Neural cell (in vitro differentiated cells): ENCODE measurements around the gene NDUFS5. TPM values are rescaled to one million over a fixed set of nuclear protein-coding genes. Genes with fewer than 3 reads are reported as not detected.

ENCODE experiments used
- H2AFZ ChIP-seq: fragments of 200-600, 300-800 bp; sonication (generic), shearing (Covaris generic); 2 replicates; pipeline ENCODE4 v1.6.0; 2014; ENCODE audit warnings: low read depth, mild to moderate bottlenecking, antibody characterized with exemption, low read length, moderate library complexity
- H3F3A ChIP-seq: fragments of 200-600 bp; shearing (Covaris generic); 2 replicates; pipeline ENCODE4 v1.6.1; 2016; ENCODE audit warnings: mild to moderate bottlenecking, moderate library complexity, mixed read lengths, antibody characterized with exemption, low read length; ENCODE audit not compliant: insufficient read depth, poor library complexity, severe bottlenecking
- H3K27ac ChIP-seq: fragments of 200-600, 300-800 bp; sonication (generic), shearing (Covaris generic); 2 replicates; pipeline ENCODE4 v1.5.1; 2014; ENCODE audit warnings: mild to moderate bottlenecking, low read length, moderate library complexity
- H3K27me3 ChIP-seq: fragments of 300-800, 200-600 bp; sonication (generic), shearing (Covaris generic); 2 replicates; pipeline ENCODE4 v1.6.0; 2014; ENCODE audit warnings: mild to moderate bottlenecking, low read depth, low read length, moderate library complexity; ENCODE audit not compliant: insufficient read depth
- H3K36me3 ChIP-seq: fragments of 300-800, 200-600 bp; sonication (generic), shearing (Covaris generic); 2 replicates; pipeline ENCODE4 v1.5.1; 2014; ENCODE audit warnings: mild to moderate bottlenecking, antibody characterized with exemption, low read length, moderate library complexity; ENCODE audit not compliant: insufficient read depth
- H3K4me2 ChIP-seq: fragments of 300-800, 200-600 bp; sonication (generic), shearing (Covaris generic); 2 replicates; pipeline ENCODE4 v1.6.0; 2014; ENCODE audit warnings: mild to moderate bottlenecking, low read length
- H3K4me3 ChIP-seq: fragments of 300-800, 200-600 bp; sonication (generic), shearing (Covaris generic); 2 replicates; pipeline ENCODE4 v1.5.1; 2014; ENCODE audit warnings: mild to moderate bottlenecking, low read length, moderate library complexity
- H3K79me2 ChIP-seq: fragments of 200-600 bp; shearing (Covaris generic); replicated peaks from 2 replicates; pipeline ENCODE4 v1.6.0; 2014; ENCODE audit warnings: mild to moderate bottlenecking, low read length, moderate library complexity; ENCODE audit not compliant: insufficient read depth
- H3K9ac ChIP-seq: fragments of 300-800, 200-600 bp; sonication (generic), shearing (Covaris generic); 2 replicates; pipeline ENCODE4 v1.6.1; 2016; ENCODE audit warnings: mild to moderate bottlenecking, low read length, mixed read lengths
- H3K9me2 ChIP-seq: fragments of 200-600 bp; shearing (Covaris generic); 2 replicates; pipeline ENCODE4 v1.6.1; 2016; ENCODE audit warnings: mild to moderate bottlenecking, low read length, mixed read lengths; ENCODE audit not compliant: insufficient read depth
- H3K9me3 ChIP-seq: fragments of 200-600, 300-800 bp; sonication (generic), shearing (Covaris generic); 2 replicates; pipeline ENCODE4 v1.6.1; 2016; ENCODE audit warnings: mild to moderate bottlenecking, mixed run types, low read length, moderate library complexity, mixed read lengths
- H4K20me1 ChIP-seq: fragments of 200-600 bp; shearing (Covaris generic); 2 replicates; pipeline ENCODE4 v1.6.1; 2016; ENCODE audit warnings: mild to moderate bottlenecking, mixed run types; ENCODE audit not compliant: insufficient read depth
- EP300 ChIP-seq: fragments of 450-650 bp; conservative IDR thresholded peaks from 2 replicates; pipeline ENCODE4 v1.6.1; 2014; ENCODE audit warnings: antibody characterized with exemption, mild to moderate bottlenecking, moderate library complexity; ENCODE audit not compliant: poor library complexity, severe bottlenecking
- EZH2 ChIP-seq: fragments of 200-600, 300-800 bp; shearing (Covaris generic), sonication (generic); IDR thresholded peaks from 2 replicates; pipeline ENCODE4 v1.6.1; 2014; ENCODE audit warnings: antibody characterized with exemption, low read length, borderline replicate concordance, mild to moderate bottlenecking; ENCODE audit not compliant: insufficient read depth, poor library complexity, severe bottlenecking
- MXI1 ChIP-seq: fragments of 450-650 bp; conservative IDR thresholded peaks from 2 replicates; pipeline ENCODE4 v1.6.1; 2014; ENCODE audit warnings: antibody characterized with exemption, mild to moderate bottlenecking; ENCODE audit not compliant: poor library complexity, severe bottlenecking
- POLR2AphosphoS5 ChIP-seq: IDR thresholded peaks from 2 replicates; pipeline ENCODE4 v1.6.1; 2012
- RAD21 ChIP-seq: fragments of 450-650 bp; conservative IDR thresholded peaks from 2 replicates; pipeline ENCODE4 v1.6.1; 2014; ENCODE audit warnings: antibody characterized with exemption, mild to moderate bottlenecking, moderate library complexity
- SMC3 ChIP-seq: fragments of 450-650 bp; conservative IDR thresholded peaks from 2 replicates; pipeline ENCODE4 v1.6.1; 2014; ENCODE audit warnings: antibody characterized with exemption, mild to moderate bottlenecking, moderate library complexity; ENCODE audit not compliant: poor library complexity
- TAF1 ChIP-seq: IDR thresholded peaks from 2 replicates; pipeline ENCODE4 v1.6.1; 2012; ENCODE audit warnings: low read depth
- polyA plus RNA-seq: library from polyadenylated mRNA; depleted of rRNA; stranded (reverse); fragments of >200 nt; gene quantifications from 2 replicates; pipeline ENCODE4 v1.2.3, GENCODE V29; 2014
- TF ChIP-seq, protein P1 (sequence below): fragments of 450-650 bp; IDR thresholded peaks from 2 replicates; pipeline ENCODE4 v1.5.1; 2014; ENCODE audit warnings: antibody characterized with exemption, mild to moderate bottlenecking, moderate library complexity; ENCODE audit not compliant: poor library complexity, severe bottlenecking
- TF ChIP-seq, protein P2 (sequence below): IDR thresholded peaks from 2 replicates; pipeline ENCODE4 v1.6.1; 2012; ENCODE audit warnings: borderline replicate concordance

The NDUFS5 gene
- polyA plus RNA-seq, 1 donor from 2014 or later: 1,398 TPM

- H3K9me2 ChIP-seq: no peaks in the 10 kb centered on the region
- H3K27ac ChIP-seq: peak within 1 kb of the TSS; percentile 93
- peaks cover 7% of the 10 kb centered on the region for H3F3A ChIP-seq
- H3K9me3 ChIP-seq: no peaks in the 10 kb centered on the region
- H3K79me2 ChIP-seq: peaks cover 47% of the 10 kb centered on the region
- peak within 1 kb of the TSS; percentile 92 for H3K9ac ChIP-seq
- peak within 1 kb of the TSS; percentile 82 for H3K4me2 ChIP-seq
- H3K4me3 ChIP-seq: peak within 1 kb of the TSS; percentile 72
- H4K20me1 ChIP-seq: peaks cover 7% of the 10 kb centered on the region
- TF ChIP-seq TAF1 (peak; percentile 69), SMC3 (peak; percentile 36), POLR2AphosphoS5 (peak; percentile 94), MXI1 (peak; percentile 83), EZH2 (no peak), RAD21 (peak; percentile 35), EP300 (peak; percentile 24)
- TF ChIP-seq, protein P1, sequence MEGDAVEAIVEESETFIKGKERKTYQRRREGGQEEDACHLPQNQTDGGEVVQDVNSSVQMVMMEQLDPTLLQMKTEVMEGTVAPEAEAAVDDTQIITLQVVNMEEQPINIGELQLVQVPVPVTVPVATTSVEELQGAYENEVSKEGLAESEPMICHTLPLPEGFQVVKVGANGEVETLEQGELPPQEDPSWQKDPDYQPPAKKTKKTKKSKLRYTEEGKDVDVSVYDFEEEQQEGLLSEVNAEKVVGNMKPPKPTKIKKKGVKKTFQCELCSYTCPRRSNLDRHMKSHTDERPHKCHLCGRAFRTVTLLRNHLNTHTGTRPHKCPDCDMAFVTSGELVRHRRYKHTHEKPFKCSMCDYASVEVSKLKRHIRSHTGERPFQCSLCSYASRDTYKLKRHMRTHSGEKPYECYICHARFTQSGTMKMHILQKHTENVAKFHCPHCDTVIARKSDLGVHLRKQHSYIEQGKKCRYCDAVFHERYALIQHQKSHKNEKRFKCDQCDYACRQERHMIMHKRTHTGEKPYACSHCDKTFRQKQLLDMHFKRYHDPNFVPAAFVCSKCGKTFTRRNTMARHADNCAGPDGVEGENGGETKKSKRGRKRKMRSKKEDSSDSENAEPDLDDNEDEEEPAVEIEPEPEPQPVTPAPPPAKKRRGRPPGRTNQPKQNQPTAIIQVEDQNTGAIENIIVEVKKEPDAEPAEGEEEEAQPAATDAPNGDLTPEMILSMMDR: no peak
- TF ChIP-seq, protein P2, sequence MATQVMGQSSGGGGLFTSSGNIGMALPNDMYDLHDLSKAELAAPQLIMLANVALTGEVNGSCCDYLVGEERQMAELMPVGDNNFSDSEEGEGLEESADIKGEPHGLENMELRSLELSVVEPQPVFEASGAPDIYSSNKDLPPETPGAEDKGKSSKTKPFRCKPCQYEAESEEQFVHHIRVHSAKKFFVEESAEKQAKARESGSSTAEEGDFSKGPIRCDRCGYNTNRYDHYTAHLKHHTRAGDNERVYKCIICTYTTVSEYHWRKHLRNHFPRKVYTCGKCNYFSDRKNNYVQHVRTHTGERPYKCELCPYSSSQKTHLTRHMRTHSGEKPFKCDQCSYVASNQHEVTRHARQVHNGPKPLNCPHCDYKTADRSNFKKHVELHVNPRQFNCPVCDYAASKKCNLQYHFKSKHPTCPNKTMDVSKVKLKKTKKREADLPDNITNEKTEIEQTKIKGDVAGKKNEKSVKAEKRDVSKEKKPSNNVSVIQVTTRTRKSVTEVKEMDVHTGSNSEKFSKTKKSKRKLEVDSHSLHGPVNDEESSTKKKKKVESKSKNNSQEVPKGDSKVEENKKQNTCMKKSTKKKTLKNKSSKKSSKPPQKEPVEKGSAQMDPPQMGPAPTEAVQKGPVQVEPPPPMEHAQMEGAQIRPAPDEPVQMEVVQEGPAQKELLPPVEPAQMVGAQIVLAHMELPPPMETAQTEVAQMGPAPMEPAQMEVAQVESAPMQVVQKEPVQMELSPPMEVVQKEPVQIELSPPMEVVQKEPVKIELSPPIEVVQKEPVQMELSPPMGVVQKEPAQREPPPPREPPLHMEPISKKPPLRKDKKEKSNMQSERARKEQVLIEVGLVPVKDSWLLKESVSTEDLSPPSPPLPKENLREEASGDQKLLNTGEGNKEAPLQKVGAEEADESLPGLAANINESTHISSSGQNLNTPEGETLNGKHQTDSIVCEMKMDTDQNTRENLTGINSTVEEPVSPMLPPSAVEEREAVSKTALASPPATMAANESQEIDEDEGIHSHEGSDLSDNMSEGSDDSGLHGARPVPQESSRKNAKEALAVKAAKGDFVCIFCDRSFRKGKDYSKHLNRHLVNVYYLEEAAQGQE: peak; percentile 19
- no peaks in the 10 kb centered on the region for H3K27me3 ChIP-seq
- H2AFZ ChIP-seq: peak within 1 kb of the TSS; percentile 87
- H3K36me3 ChIP-seq: no peaks in the 10 kb centered on the region
These were observed 35.2 kb upstream of the NDUFS5 start, which contains the start of gene AKIRIN1 for GRCh38 chr1:38990738-38991637. Gene AKIRIN1, plus strand, starts transcription at chr1:38991276. Its CDS starts 105 bp downstream, at chr1:38991381.

DNA sequence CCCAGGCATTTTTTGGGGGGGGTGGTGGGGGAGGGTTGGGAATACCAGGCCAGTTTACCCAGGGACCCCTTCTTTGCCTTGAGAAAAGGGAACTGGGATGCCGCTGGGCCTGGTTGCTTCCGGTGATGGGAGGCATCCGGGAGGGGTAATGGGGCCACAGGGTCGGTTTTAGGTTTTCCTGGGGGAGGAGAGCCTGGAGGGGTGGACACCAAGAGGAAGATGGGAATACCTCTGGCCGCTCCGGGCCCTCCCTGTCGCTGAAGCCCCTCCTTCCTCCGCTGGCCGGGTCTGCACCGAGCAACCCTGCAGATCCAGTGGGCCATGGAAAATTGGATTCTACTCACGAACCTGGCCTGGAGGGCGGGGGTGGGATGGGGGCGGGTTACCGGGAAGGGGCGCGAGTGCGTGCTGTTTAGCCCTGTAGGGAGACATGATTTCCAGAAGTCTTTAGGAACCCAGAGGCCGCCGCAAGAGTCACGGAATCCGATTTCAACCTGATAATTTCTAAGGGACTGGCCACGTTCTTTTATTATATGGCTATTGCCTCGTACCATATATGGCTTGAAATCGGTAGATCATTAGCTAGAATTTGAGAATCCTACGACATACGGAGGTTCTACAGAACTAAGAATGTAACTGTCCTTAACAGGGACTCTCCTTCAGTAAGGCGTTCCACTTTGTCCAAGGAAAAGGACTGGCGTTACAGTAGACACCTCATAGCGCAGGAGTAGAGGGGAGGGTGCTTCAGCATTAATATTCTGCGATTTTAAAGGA is 34.3 kb upstream of the NDUFS5 start:
- TF ChIP-seq EP300 (no peak), SMC3 (no peak), RAD21 (no peak), MXI1 (no peak), EZH2 (no peak), POLR2AphosphoS5 (no peak)
- TF ChIP-seq, protein P2: no peak
- Histone ChIP-seq H3K4me3 (peak overlapping the region; percentile 72), H4K20me1 (peaks cover 7% of the 10 kb centered on the region), H3K9ac (peak overlapping the region; percentile 92), H3K9me3 (no peaks in the 10 kb centered on the region), H3K9me2 (no peaks in the 10 kb centered on the region), H3K36me3 (no peaks in the 10 kb centered on the region), H3K79me2 (peaks cover 54% of the 10 kb centered on the region), H3F3A (peaks cover 7% of the 10 kb centered on the region), H2AFZ (no peak overlapping the region), H3K27me3 (no peaks in the 10 kb centered on the region), H3K27ac (peak overlapping the region; percentile 93), H3K4me2 (peak overlapping the region; percentile 82)
